Central memory CD8-positive, alpha-beta T cell (primary cell): ENCODE data around the gene FAM222B.
A peak's percentile ranks its signal among the peaks of the same experiment; 100 is the strongest.

Source experiments
- ATAC-seq: fragments of 150-1000 bp; cut with Tn5 transposase; replicated peaks from 2 replicates; pipeline ENCODE4 v1.10.0; 2022; ENCODE audit warnings: mild to moderate bottlenecking, moderate FRiP score, moderate number of reproducible peaks; ENCODE audit not compliant: poor library complexity, severe bottlenecking; ENCODE audit errors: extremely low read depth
- DNase-seq, 2 donors: peaks; one replicate each; pipeline ENCODE4 v3.0.0; 2021; ENCODE audit warnings: low spot score in 2 of 2
- H3K27ac Mint-ChIP-seq: one replicate; pipeline ENCODE4 v1.8.0; 2022; ENCODE audit warnings: low read depth, mild to moderate bottlenecking, moderate library complexity, mixed read lengths
- H3K27me3 Mint-ChIP-seq: one replicate; pipeline ENCODE4 v1.8.0; 2022; ENCODE audit warnings: mixed read lengths
- H3K36me3 Mint-ChIP-seq: one replicate; pipeline ENCODE4 v1.8.0; 2022; ENCODE audit warnings: mild to moderate bottlenecking, moderate library complexity, mixed read lengths; ENCODE audit not compliant: insufficient read depth
- H3K4me1 Mint-ChIP-seq: one replicate; pipeline ENCODE4 v1.8.0; 2022; ENCODE audit warnings: mixed read lengths
- H3K4me3 Mint-ChIP-seq: one replicate; pipeline ENCODE4 v1.8.0; 2022; ENCODE audit warnings: mild to moderate bottlenecking, moderate library complexity, mixed read lengths
- H3K9me3 Mint-ChIP-seq: one replicate; pipeline ENCODE4 v1.8.0; 2022; ENCODE audit warnings: mixed read lengths

The FAM222B gene

GRCh38 chr17:28710861-28711722 lies 131.5 kb downstream of the FAM222B start:
- peak overlapping the region; percentile 87 for H3K27ac Mint-ChIP-seq
- peak; percentile 86 for ATAC-seq
- no peaks in the 10 kb centered on the region for H3K9me3 Mint-ChIP-seq
- H3K36me3 Mint-ChIP-seq = peaks cover 10% of the 10 kb centered on the region
- peak overlapping the region; percentile 77 for H3K4me3 Mint-ChIP-seq
- H3K4me1 Mint-ChIP-seq = peaks cover 20% of the 10 kb centered on the region
- peaks cover 13% of the 10 kb centered on the region for H3K27me3 Mint-ChIP-seq
- DNase-seq = peak; percentile 80 to 85

GRCh38 chr17:28707339-28707720 lies 135.3 kb downstream of the FAM222B start:
- Mint-ChIP-seq H3K9me3 (no peaks in the 10 kb centered on the region), H3K4me1 (peaks cover 15% of the 10 kb centered on the region), H3K27me3 (no peaks in the 10 kb centered on the region), H3K4me3 (no peak overlapping the region), H3K36me3 (peaks cover 11% of the 10 kb centered on the region), H3K27ac (no peak overlapping the region)
- ATAC-seq (no peak), DNase-seq (no peak)

GRCh38 chr17:28706471-28707338 lies 135.9 kb downstream of the FAM222B start:
- peaks cover 9% of the 10 kb centered on the region for H3K4me1 Mint-ChIP-seq
- peaks cover 13% of the 10 kb centered on the region for H3K36me3 Mint-ChIP-seq
- no peaks in the 10 kb centered on the region for H3K27me3 Mint-ChIP-seq
- DNase-seq (no peak), ATAC-seq (no peak)
- no peak overlapping the region for H3K4me3 Mint-ChIP-seq
- no peak overlapping the region for H3K27ac Mint-ChIP-seq
- no peaks in the 10 kb centered on the region for H3K9me3 Mint-ChIP-seq
